K562 (cell line): ENCODE data around the gene MAGT1. TPM values are rescaled to one million over a fixed set of nuclear protein-coding genes. Genes with fewer than 3 reads are reported as not detected.

ENCODE experiments used
- ATF1 ChIP-seq, 2 experiments: fragments of 450-650 bp in 1 of 2; IDR thresholded peaks; 2 replicates each; pipeline ENCODE4 v1.6.1; 2016; ENCODE audit warnings: missing compliant biosample characterization in 1 of 2, missing genetic modification characterization in 1 of 2
- GABPB1 ChIP-seq: sonication (generic); formaldehyde crosslinking; IDR thresholded peaks from 2 replicates; pipeline ENCODE4 v1.8.0; 2022; ENCODE audit warnings: mild to moderate bottlenecking, missing genetic modification reagents
- HCFC1 ChIP-seq: IDR thresholded peaks from 2 replicates; pipeline ENCODE4 v1.6.1; 2012; ENCODE audit warnings: low read depth, low read length, improper control_type of control experiment
- HDAC1 ChIP-seq, 2 experiments: fragments of 450-650 bp; IDR thresholded peaks; 2 replicates each; pipeline ENCODE4 v1.6.1; 2016 to 2017; ENCODE audit warnings: inconsistent platforms in 1 of 2, mild to moderate bottlenecking in 1 of 2, moderate library complexity in 1 of 2
- L3MBTL2 ChIP-seq: fragments of 450-650 bp; IDR thresholded peaks from 2 replicates; pipeline ENCODE4 v1.6.1; 2016; ENCODE audit warnings: mild to moderate bottlenecking, moderate library complexity
- LCOR ChIP-seq: sonication (generic); formaldehyde crosslinking; IDR thresholded peaks from 2 replicates; pipeline ENCODE4 v1.8.0; 2022; ENCODE audit warnings: mild to moderate bottlenecking, missing genetic modification reagents
- MEIS2 ChIP-seq: fragments of 450-650 bp; IDR thresholded peaks from 2 replicates; pipeline ENCODE4 v1.6.1; 2014; ENCODE audit warnings: mild to moderate bottlenecking; ENCODE audit not compliant: partially characterized antibody
- NCOR1 ChIP-seq: fragments of 450-650 bp; IDR thresholded peaks from 2 replicates; pipeline ENCODE4 v1.6.1; 2016; ENCODE audit warnings: mild to moderate bottlenecking, moderate library complexity
- PYGO2 ChIP-seq: fragments of 450-650 bp; IDR thresholded peaks from 2 replicates; pipeline ENCODE4 v1.6.1; 2016; ENCODE audit warnings: mild to moderate bottlenecking, missing genetic modification characterization, moderate library complexity, missing compliant biosample characterization
- TAF7 ChIP-seq: fragments of 450-650 bp; IDR thresholded peaks from 2 replicates; pipeline ENCODE4 v1.6.1; 2016; ENCODE audit warnings: missing genetic modification characterization, missing compliant biosample characterization
- TBL1XR1 ChIP-seq, 2 experiments: IDR thresholded peaks; 2 replicates each; pipeline ENCODE4 v1.6.1; 2012; ENCODE audit warnings: improper control_type of control experiment in 2 of 2, low read length in 2 of 2, mild to moderate bottlenecking in 1 of 2
- ZFX ChIP-seq: sonication (generic); formaldehyde crosslinking; IDR thresholded peaks from 2 replicates; pipeline ENCODE4 v1.8.0; 2022; ENCODE audit warnings: mild to moderate bottlenecking, missing genetic modification reagents, moderate library complexity
- ZNF57 ChIP-seq: fragments of 450-650 bp; formaldehyde crosslinking; IDR thresholded peaks from 2 replicates; pipeline ENCODE4 v1.4.0; 2020; ENCODE audit warnings: mild to moderate bottlenecking, moderate library complexity
- polyA plus RNA-seq, 8 experiments: library from polyadenylated mRNA; depleted of rRNA in 4 of 8; stranded (reverse) in 5 of 8; unstranded in 3 of 8; fragments of >200 nt; fragmentation: Nextera tagmentation in 2 of 8; fragmentation: Illumina TruSeq in 1 of 8; extraction: Ambion mirVana in 2 of 8; extraction: Trizol in 1 of 8; gene quantifications; 2 replicates each; pipeline versions ENCODE4 v1.2.1 to v1.2.3, GENCODE V29; 2011 to 2014; ENCODE audit warnings: inconsistent platforms in 1 of 8, missing spikeins in 1 of 8
- total RNA-seq, 7 experiments: library from RNA; depleted of rRNA in 6 of 7; stranded (reverse); fragments of >200 nt in 6 of 7; fragmentation: Illumina TruSeq in 2 of 7; extraction: Trizol in 2 of 7; gene quantifications; 2 replicates each; pipeline versions ENCODE4 v1.2.1 to v1.2.3, GENCODE V29; 2011 to 2021; ENCODE audit warnings: low replicate concordance in 1 of 7
- TF ChIP-seq, protein P1 (sequence below): fragments of 250-450 bp; sonication (Bioruptor Pico); IDR thresholded peaks from 2 replicates; pipeline ENCODE4 v1.4.0; 2020; ENCODE audit warnings: mild to moderate bottlenecking
- TF ChIP-seq, protein P2 (sequence below), 2 experiments: fragments of 450-650 bp; IDR thresholded peaks; 2 replicates each; pipeline ENCODE4 v1.6.1; 2016; ENCODE audit warnings: mild to moderate bottlenecking in 2 of 2, borderline replicate concordance in 1 of 2, low read depth in 1 of 2, moderate library complexity in 1 of 2
- TF ChIP-seq, protein P3 (sequence below): sonication (generic); formaldehyde crosslinking; IDR thresholded peaks from 2 replicates; pipeline ENCODE4 v1.9.0; 2022; ENCODE audit warnings: mild to moderate bottlenecking, missing genetic modification reagents

Gene MAGT1
- total and polyA plus RNA-seq, 9 of the 15 experiments (the other 6 are each of a cell fraction or from before 2014, with no cell fraction given): 15.5 to 46.2 (median 28.8) TPM

- TF ChIP-seq, protein P1, sequence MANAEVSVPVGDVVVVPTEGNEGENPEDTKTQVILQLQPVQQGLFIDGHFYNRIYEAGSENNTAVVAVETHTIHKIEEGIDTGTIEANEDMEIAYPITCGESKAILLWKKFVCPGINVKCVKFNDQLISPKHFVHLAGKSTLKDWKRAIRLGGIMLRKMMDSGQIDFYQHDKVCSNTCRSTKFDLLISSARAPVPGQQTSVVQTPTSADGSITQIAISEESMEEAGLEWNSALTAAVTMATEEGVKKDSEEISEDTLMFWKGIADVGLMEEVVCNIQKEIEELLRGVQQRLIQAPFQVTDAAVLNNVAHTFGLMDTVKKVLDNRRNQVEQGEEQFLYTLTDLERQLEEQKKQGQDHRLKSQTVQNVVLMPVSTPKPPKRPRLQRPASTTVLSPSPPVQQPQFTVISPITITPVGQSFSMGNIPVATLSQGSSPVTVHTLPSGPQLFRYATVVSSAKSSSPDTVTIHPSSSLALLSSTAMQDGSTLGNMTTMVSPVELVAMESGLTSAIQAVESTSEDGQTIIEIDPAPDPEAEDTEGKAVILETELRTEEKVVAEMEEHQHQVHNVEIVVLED (CRISPR knock-in tag): peak; percentile 59
- no peak for TF ChIP-seq PYGO2 (tag)
- no peak for TF ChIP-seq ZNF57 (CRISPR knock-in tag)
- TF ChIP-seq HCFC1: peak; percentile 29; the same call in 1 of the 2 replicates
- TF ChIP-seq, protein P2, sequence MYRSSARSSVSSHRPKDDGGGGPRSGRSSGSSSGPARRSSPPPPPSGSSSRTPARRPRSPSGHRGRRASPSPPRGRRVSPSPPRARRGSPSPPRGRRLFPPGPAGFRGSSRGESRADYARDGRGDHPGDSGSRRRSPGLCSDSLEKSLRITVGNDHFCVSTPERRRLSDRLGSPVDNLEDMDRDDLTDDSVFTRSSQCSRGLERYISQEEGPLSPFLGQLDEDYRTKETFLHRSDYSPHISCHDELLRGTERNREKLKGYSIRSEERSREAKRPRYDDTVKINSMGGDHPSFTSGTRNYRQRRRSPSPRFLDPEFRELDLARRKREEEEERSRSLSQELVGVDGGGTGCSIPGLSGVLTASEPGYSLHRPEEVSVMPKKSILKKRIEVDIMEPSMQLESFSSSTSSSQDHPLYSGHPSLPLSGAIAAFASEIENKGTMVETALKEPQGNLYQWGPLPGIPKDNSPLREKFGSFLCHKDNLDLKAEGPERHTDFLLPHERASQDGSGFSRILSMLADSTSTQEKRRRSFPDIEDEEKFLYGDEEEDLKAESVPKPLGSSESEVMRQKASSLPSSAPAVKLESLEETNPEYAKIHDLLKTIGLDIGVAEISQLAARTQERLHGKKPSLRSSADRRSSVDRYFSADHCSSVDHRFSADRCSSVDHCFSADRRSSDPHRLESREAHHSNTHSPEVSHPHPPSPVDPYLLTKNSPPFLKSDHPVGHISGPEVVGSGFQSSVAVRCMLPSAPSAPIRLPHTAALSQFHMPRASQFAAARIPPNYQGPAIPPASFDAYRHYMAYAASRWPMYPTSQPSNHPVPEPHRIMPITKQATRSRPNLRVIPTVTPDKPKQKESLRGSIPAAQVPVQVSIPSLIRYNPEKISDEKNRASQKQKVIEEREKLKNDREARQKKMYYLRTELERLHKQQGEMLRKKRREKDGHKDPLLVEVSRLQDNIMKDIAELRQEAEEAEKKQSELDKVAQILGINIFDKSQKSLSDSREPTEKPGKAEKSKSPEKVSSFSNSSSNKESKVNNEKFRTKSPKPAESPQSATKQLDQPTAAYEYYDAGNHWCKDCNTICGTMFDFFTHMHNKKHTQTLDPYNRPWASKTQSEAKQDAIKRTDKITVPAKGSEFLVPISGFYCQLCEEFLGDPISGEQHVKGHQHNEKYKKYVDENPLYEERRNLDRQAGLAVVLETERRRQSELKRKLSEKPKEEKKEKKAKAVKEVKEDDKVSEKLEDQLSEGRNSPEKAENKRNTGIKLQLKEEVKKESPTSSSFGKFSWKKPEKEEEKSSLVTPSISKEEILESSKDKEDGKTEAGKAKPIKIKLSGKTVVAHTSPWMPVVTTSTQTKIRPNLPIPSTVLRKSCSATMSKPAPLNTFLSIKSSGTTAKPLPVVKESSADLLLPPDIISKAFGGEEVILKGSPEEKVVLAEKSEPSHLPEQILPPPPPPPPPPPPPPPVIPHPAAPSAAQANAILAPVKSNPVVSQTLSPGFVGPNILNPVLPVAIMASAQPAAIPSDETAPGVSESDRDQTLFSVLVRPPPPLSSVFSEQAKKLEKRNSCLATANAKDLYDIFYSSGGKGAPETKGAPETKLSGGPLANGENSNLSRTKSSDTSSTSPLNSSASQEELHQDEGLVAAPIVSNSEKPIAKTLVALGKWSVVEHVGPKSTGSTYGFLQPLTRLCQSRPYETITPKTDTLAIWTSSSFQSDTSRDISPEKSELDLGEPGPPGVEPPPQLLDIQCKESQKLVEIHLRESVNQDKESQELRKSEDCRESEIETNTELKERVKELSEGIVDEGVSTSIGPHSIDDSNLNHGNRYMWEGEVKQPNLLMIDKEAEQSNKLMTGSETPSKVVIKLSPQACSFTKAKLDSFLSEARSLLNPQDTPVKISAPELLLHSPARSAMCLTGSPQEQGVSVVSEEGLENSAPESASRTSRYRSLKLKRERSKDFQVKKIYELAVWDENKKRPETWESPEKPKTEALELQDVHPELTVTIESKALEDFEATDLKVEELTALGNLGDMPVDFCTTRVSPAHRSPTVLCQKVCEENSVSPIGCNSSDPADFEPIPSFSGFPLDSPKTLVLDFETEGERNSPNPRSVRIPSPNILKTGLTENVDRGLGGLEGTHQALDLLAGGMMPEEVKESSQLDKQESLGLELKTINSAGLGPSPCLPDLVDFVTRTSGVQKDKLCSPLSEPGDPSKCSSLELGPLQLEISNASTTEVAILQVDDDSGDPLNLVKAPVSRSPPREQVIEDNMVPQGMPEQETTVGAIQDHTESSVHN (IDR thresholded peaks at IDR 0.05; ENCODE audit: borderline replicate concordance in 1 of 2, low read depth in 1 of 2): no peak
- peak; percentile 39; the same call in 1 of the 2 replicates for TF ChIP-seq GABPB1 (CRISPR knock-in tag)
- peak; percentile 27 for TF ChIP-seq NCOR1
- 0 out of 4 replicates have a peak, but pooled peaks of 1 of the 2 experiments have one; percentile 38 for TF ChIP-seq TBL1XR1 (IDR thresholded peaks at IDR 0.05; ENCODE audit: low read length in 2 of 2)
- TF ChIP-seq MEIS2: peak; percentile 10
- TF ChIP-seq TAF7: 0 out of 2 replicates have a peak, but pooled peaks have one; percentile 39
- 0 out of 2 replicates have a peak, but pooled peaks have one; percentile 40 for TF ChIP-seq ZFX (CRISPR knock-in tag)
- peak in 1 of 2 experiments; percentile 65; a peak in 1 of 4 replicates for TF ChIP-seq HDAC1 (IDR thresholded peaks at IDR 0.05)
- peak; percentile 29; the same call in 1 of the 2 replicates for TF ChIP-seq ATF1 (CRISPR knock-in tag; IDR thresholded peaks at IDR 0.05)
- TF ChIP-seq ATF1 (tag; IDR thresholded peaks at IDR 0.05): peak; percentile 96
- peak; percentile 34; the same call in 1 of the 2 replicates for TF ChIP-seq LCOR (CRISPR knock-in tag)
- TF ChIP-seq, protein P3, sequence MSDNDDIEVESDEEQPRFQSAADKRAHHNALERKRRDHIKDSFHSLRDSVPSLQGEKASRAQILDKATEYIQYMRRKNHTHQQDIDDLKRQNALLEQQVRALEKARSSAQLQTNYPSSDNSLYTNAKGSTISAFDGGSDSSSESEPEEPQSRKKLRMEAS (CRISPR knock-in tag): peak; percentile 29; the same call in 1 of the 2 replicates
- TF ChIP-seq L3MBTL2: peak; percentile 43; the same call in 1 of the 2 replicates
Measured at GRCh38 chrX:77894921-77895886, at the start of gene MAGT1 (continued).
